GM21825 (cell line): ENCODE data around the gene DNAH2.
"Not testable (repeated sequence)": the region's sequence is repeated elsewhere in the genome, so short reads cannot be mapped to it uniquely, and the experiment has no call there.

ENCODE experiments used
- ATAC-seq: cut with Tn5 transposase; IDR thresholded peaks from one replicate; pipeline ENCODE4 v1.9.1; 2021; ENCODE audit warnings: mild to moderate bottlenecking, moderate library complexity; ENCODE audit not compliant: unreplicated experiment

DNAH2 gene

GRCh38 chr17:7864384-7864783, 146.8 kb downstream of the DNAH2 start:
- not testable (repeated sequence) for ATAC-seq

GRCh38 chr17:7864995-7865650, 147.6 kb downstream of the DNAH2 start:
- ATAC-seq = no peak

GRCh38 chr17:7867881-7868329, 150.4 kb downstream of the DNAH2 start:
- ATAC-seq = no peak

- ATAC-seq = no peak
These were observed 155.5 kb downstream of the DNAH2 start for GRCh38 chr17:7873051-7873450.

GRCh38 chr17:7875804-7876370, 158.3 kb downstream of the DNAH2 start:
- no peak for ATAC-seq

- ATAC-seq = no peak
These were observed 160.7 kb downstream of the DNAH2 start for GRCh38 chr17:7878234-7878633.

- no peak for ATAC-seq
These were observed 162.7 kb downstream of the DNAH2 start for GRCh38 chr17:7880076-7880868.

GRCh38 chr17:7881276-7882054, 163.9 kb downstream of the DNAH2 start:
- no peak for ATAC-seq

- ATAC-seq = no peak
These were observed 164.5 kb downstream of the DNAH2 start for GRCh38 chr17:7882068-7882467.

- no peak for ATAC-seq
These were observed 165.1 kb downstream of the DNAH2 start for GRCh38 chr17:7882629-7883028.
